Stimulated activated CD8-positive, alpha-beta memory T cell treated with anti-CD3 and anti-CD28 coated beads, Interleukin-12 subunit alpha, Interleukin-12 subunit beta, amount 100 ng/mL, for 24 hours (primary cell): ENCODE measurements around the gene DPP6.
"Not testable (repeated sequence)": the region's sequence is repeated elsewhere in the genome, so short reads cannot be mapped to it uniquely, and the experiment has no call there.

ENCODE experiments used
- DNase-seq: peaks from one replicate; pipeline ENCODE4 v3.0.0-alpha.2; 2020; ENCODE audit errors: extremely low read depth

Gene DPP6

DNA sequence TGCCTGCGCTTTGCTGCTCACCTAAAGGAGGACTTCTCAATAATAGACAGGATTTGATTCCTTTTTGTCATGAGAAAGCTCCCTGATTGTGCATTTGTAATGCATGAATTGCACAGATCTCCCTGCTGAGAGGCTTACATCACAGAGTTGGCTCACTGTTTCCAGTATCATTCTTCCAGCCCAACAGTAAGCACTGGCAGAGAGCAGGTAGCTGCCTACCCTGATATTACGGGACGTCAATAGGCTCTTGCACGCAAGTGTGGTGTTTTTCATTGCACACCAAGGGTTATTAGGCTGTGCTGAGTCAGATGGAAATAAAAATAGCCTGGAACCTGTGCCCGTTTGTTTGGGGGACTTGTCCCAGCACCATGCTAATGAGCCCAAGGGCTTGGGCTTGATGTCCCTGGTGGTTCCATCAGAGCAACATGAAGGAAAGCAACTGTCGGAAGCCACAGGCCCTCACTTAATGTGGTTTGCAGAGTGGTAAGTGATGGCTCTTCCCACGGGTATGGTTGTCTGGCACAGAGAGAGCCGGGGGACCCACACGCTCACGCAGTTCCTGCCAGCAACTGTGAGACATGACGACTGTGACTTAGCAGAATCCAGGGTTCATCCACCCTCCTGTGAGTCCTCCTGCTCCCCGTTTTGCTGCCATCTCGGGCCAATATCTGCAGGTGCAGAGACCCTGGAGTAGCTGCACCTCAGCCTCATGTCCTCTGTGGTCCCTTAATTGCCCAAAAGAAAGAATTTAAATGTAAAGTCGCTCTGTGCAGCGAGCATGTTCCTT is 20.4 kb downstream of the DPP6 start:
- not testable (repeated sequence) for DNase-seq

DNA sequence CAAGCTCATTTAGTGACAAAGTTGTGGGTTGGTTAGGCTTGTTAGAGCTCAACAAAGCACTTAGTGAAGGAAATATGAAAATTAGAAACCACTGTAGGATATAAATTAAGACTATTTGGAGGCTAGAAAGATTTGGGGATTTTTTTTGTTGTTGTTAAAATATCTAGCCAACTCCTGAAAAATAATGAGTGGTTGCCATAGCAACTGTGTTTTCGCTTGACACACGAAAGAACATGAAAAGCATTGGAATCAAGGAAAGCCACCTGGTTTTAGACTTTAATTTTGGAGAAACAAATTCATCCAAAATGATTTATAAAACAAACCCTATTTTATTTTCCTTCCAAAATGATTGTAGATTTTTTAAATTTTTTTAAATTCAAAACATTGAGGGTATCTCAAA is 26.3 kb downstream of the DPP6 start:
- not testable (repeated sequence) for DNase-seq

DNA sequence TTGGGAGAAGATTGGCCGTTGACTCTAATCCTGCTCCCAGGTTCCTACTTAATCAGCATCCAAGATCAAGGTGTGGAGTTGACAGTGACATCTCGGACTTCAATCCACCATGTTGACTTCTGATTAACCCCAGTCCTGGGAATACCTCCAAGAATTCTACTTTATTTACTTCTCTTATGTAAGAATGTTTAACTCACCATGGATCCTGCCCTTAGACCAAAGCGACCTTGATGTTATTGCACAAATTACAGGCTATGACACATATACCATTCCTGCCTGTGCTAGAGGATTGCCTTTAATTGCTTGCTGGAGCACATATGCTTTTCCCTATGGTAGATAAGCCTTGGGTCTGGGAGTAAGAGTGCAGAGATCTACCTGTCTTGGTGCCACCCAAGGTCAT is 28.1 kb downstream of the DPP6 start:
- DNase-seq = not testable (repeated sequence)

DNA sequence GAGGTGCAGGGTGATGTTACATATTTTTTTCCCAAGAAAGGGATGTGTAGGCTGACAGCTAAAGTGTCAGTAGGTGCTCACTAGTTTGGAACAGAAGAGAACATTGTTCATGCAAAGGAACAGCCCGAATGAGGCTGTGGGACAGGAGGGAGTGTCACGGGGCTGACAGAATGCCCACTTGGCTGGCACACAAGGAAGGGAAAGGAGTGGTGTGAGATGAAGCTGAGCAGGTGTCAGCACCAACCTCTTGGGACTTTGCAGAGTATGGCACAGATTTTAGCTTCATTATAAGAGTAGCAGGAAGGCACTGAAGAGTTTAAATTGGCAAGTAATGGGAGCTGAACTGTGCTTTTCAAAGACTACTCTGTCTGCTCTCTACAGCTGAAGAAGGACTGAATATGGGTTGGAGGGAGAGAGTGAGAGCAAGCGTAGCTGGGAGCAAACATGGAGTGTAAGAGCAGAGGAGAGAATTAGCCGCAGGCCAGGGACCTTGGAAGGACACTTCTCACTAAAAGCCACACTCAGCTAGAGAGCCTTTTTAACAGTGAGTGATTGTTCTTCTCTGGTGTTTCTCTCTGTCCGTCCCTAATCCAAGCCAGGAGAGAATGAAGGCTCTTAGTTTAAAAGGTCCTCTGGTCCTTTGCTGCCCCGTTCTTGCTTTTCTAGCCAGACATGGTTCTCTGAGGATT is 35.0 kb downstream of the DPP6 start:
- not testable (repeated sequence) for DNase-seq

DNA sequence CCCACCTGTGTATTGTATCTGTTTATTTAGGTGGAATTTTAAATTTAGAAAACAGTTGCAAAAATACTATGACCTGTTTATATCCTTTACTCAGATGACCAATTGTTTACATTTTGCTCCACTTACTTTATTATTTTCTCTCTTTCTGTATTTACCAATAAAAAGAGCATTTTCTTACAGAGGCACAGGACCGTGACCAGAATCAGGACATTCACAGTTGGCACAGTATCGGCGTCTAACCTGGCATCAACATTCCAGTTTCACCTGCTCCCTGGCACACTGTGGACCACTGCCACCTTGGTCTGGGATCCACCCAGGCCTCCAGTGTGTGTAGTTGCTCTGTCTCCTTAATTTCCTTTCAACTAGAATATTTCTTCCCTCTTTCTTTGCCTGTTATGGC is 39.9 kb downstream of the DPP6 start:
- not testable (repeated sequence) for DNase-seq

DNA sequence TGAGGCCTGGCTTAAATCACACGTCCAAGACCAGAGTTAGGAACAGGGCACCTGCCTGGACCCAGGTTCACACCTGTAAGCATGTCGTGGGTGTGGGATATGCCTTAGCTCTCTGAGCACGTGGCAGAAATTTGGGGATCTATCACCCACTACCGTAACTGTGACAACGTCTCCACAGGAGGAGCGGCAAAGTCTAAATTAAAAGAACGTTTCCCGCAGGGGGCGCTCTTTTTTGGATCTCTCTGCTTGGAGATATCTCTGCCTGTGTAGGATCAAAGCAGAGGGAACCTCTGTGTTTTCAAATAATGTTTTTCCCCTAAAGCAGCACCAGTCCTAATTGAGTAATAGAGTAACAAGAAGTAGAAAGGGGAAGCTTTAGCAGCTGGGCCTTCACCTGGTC is 43.0 kb downstream of the DPP6 start:
- not testable (repeated sequence) for DNase-seq

DNA sequence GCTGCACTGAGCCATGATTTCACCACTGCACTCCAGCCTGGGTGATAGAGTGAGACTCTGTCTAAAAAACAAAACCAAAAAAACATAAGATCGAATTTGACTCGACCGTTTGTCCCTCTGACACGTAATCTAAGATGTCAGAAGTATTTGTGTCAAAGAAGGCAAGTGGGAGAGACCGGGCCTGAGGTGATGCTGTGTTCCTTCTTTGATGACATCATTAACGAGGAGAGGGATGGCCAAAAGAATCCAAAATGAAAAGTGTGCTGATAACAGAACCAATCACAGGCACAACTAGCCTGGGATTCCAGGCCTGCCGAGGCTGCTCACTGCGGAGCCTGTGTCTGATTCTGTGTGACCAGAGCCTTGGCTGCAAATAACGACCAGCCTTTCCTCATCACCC is 52.9 kb downstream of the DPP6 start:
- DNase-seq = not testable (repeated sequence)

DNA sequence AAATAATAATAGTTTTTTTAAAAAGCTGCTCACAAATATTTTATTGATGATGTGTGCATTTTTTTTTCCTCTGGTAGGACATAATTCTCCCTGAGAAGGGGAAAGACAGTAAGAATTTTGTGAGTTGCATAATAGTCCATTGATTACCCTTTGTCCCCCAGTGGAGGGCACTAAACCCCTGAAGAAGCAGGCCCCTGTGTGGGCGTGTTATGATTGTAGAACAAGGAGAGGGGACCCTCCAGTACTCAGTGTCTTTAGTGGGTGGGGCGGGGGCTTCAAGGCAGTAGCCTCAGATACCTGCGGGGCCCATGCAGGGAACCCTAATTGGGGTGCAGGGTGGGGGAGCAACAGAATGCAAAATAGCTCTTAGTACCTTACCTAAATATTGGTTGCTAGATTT is 57.4 kb downstream of the DPP6 start:
- not testable (repeated sequence) for DNase-seq

DNA sequence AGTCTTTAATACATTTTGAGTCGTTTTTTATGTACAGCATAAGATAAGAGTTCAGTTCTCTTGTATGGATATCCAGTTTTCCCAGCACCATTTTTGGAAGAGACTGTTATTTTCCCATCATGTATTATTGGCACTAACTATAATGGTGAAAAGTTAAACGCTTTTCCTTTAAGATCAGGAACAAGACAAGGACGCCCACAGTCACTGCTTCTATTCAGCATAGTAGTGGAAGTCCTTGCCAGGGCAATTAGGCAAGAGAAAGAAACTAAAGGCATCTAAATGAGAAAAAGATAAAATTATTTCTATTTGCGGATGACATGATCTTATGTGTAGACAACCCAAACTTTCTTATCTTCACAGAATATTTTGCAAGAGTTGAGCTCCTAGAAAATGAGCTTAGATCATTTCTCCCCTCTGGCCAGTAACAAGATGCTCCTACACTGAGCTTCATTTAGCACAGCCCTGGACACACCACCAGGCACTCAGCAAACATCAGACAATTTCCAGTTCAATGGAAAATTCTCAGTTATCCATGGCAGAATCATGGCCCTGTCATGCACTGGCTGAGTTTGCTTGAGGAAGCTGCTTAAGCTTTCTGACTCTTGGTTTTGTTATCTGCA is 61.6 kb downstream of the DPP6 start:
- not testable (repeated sequence) for DNase-seq

DNA sequence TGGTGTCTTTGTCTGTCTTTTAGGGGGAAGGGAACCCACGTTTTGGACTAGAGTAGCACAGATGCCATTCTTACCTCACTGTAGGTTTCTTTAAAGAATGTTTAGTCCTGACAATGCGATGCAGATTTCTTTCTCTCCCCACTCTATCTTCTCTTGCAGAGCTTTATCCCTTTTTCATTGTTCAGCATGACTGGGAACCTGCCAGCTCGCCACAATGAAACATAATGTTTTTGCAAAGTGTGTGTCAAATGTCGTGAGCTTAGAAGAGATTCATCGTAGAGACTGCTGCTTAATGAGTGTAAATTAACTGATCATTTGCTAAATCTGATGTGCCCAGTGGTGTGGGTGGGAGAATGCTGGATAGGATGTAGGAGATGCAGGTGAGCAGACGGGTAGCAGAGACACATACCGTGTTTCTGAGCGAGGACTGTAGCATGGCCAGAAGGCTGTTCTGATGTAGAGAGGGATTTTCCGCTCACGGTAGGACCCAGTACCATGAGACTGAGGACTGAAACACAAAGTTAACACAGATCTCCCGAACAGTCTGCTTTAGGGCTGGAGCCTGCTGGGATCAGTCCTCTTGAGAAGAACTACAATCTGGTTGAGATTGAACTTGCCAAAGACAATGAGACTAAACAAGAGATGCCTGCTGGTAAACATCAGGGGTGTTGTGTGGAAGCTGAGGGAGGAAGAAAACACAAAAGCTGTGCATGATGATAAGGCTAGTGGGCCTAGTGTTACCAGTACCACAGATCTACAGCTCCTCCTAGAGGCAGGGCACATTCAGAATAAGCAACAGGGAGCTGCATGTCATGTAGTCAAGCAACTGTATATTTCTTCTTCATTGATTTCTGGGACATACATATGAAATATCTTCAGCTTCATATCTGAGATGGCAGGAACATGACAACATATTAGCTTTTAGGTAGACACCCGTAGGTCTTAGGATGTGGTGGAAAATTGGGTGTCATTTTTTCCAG is 65.5 kb downstream of the DPP6 start:
- DNase-seq = not testable (repeated sequence)

DNA sequence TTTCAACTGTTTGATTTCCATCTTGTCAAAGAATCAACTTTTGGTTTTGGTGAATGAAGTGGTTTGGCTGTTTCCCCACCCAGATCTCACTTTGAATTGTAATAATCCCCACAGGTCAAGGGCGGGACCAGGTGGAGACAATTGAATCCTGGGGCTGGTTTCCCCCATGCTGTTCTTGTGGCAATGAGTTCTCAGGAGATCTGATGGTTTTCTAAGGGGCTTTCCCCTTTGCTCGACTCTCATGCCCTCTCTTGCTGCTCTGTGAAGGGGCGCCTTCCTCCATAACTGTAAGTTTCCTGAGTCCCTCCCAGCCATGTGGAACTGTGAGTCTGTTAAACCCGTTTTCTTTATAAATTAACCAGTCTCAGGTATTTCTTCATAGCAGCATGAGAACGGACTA is 68.6 kb downstream of the DPP6 start:
- DNase-seq = not testable (repeated sequence)

DNA sequence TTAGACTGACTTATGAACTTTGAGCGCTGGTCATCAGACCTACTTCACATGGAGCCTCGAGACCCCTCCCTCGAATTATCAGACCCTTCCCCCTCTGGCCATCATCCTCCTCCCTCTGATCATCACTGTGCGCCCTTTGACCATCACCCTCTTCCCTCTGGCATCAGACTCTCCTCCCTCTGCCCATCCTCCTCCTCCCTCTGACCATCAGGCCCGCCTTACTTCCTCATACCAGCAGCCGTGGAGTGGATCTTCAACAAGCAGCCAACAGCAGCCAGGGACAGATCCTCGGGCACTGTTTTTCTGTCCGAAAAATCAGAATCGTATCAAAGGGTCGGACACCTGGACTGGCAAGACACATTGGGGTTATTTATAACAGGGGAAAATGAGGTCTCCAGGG is 70.5 kb downstream of the DPP6 start:
- not testable (repeated sequence) for DNase-seq

DNA sequence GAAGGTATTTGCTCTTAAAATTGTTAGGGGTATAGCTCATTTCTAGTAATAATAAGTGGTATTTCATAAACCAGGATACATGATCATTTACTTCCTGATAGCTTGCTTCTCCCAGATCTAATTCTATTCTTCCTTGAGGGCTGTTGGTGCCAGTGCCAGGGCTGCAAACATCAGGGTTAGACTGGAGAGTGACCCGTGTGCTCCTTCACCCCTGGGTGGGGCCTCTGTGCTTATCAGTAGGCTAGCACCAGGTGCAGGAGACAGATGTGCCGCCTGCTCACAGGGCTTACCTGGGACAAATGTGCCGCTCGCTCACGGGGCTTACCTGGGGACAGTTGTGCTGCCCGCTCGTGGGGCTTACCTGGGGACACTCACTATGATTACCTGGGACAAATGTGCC is 71.2 kb downstream of the DPP6 start:
- not testable (repeated sequence) for DNase-seq

DNA sequence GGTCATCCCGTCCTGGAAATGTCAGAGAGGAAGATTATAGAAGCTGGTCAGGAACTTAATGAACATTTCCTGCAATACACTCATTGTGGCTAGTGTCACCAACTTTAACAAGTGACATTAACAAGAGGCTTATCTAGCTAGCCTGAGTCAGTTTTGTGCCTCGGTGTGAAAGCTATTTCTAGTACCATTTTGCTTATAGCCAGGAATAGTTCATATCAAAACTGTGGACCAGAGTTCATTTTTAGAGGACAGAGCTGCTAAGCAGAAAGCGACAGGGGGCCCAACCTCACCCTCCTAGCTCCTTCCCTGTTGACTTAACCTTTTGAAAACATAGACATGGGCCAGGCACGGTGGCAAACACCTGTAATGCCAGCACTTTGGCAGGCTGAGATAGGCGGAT is 76.9 kb downstream of the DPP6 start:
- not testable (repeated sequence) for DNase-seq

DNA sequence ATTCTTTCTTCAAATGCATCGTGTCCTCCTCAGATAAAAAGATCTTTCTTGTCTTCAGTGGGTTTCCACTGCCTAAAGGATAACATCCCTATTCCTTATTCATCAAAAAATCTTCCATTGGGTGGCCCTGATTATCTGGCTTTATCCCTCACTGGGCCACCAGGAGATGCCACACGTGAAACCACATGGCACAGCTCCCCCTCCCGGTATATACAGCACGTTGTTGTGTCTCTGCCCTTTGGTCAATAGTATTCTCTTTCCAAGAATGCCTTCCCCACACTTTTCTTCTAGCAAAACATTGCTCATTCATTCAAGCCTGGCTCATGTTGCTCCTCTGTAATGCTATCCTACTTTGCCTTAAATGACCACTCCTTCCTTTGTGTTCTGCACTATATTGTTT is 80.4 kb downstream of the DPP6 start:
- DNase-seq = not testable (repeated sequence)

DNA sequence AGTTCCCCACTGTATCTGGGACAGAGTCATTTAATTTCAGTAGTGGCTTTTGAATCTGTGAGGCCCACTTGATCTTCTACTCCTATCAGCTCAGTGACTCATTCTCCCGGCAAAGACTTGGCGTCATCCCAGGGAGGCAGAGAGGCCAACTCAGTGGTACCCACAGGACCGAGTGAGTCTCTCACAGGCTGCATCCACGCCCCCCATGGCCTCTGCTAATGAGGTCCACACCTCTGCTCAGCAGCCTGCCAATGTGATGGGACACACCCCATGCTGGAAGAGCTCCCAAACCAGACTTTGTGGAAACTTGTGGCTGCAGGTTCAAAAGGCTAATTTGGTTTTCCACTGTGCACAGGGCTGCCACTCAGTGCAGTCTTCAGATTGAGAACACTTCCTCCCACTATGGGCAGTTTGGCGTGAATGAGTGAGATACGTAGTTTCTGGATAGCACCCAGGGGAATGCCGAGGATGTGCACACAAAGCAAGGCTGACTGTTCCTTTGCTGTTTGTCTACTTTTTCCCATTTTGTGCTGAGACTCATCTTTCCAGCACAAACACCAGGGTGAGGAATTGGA is 81.6 kb downstream of the DPP6 start:
- not testable (repeated sequence) for DNase-seq

DNA sequence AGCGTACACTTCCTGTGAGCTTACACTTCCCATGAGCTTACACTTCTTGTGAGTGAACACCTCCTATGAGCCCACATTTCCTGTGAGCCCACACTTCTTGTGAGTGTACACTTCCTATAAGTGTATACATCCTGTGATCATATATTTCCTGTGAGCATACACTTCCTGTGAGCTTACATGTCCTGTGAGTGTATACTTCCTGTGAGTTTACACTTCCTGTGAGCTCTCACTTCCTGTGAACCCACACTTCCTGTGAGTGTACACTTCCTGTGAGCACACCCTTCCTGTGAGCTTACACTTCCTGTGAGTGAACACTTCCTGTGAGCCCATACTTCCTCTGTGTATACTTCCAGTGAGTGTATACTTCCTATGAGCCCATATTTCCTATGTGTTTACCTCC is 82.5 kb downstream of the DPP6 start:
- DNase-seq = not testable (repeated sequence)

DNA sequence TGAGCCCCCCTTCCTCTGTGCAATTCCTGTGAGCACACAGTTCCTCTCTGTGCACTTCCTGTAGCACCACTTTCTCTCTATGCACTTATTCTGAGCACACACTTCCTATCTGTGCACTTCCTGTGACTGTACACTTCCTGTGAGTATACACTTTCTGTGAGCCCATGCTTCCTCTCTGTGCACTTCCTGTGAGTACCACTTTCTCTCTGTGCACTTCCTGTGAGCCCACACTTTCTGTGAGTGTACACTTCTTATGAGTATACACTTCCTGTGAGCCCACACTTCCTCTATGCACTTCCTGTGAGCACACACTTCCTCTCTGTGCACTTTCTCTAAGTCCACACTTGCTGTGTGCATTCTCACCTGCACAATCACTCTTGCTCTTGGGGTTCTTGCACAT is 83.4 kb downstream of the DPP6 start:
- not testable (repeated sequence) for DNase-seq

DNA sequence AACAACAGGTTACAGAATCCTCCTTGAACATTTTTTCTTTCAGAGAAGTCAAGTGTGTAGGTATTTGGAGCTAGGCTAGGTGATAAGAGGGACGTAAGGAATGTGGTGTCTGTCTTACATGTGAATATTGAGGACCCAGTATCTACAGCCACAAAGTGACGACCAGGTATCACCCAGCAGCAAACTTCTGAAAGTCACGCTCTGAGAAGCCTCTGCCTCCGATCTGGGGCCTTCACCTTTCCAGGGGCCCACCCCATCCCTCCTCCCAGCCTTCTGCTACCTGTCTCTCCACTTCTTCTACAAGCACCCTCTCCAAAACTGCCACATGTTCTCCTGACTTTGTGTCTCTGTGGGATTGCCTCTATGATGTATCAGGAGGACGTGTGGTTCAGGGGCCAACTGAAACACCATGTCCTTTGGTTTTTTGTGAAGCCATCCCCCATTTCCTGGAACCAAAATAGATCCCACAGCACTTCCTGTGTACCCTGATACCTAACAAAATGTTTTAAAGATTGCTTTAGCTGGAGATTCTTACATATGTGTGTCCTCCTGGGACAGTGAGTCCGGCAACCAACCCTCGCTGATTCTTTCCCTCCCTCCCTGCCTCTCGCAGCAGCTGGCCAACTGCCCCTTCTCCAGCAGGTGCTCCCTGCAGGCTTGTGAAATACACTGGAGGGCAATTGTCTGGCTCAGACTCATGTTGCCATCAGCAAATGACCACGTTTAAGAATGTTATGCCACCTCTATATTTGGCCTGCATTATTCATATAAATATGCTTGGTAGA is 93.9 kb downstream of the DPP6 start:
- DNase-seq = not testable (repeated sequence)

DNA sequence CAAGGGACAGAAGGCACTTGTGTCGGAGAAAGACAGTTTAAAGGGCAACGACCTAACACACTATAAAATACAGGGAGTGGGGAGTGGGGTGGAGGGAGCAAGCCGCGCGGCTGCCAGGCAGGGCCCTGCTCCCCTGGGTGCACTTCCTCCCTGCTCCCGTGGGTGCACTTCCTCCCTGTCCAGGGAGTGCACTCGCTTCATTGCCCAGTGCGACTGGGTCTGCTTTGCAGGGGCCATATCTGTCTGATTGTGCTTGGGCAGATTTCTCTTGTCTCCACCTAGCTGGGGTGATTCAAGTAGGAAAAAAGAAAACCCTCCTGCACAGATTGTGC is 94.5 kb downstream of the DPP6 start:
- not testable (repeated sequence) for DNase-seq
